Epidermal melanocyte (primary cell): ENCODE results near the gene ULBP1.
"Not testable (repeated sequence)": the region's sequence is repeated elsewhere in the genome, so short reads cannot be mapped to it uniquely, and the experiment has no call there.

Source experiments
- DNase-seq: peaks from one replicate; pipeline ENCODE4 v3.0.0; 2011; ENCODE audit warnings: low spot score; ENCODE audit not compliant: insufficient read length

ULBP1 gene, protein sequence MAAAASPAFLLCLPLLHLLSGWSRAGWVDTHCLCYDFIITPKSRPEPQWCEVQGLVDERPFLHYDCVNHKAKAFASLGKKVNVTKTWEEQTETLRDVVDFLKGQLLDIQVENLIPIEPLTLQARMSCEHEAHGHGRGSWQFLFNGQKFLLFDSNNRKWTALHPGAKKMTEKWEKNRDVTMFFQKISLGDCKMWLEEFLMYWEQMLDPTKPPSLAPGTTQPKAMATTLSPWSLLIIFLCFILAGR

DNA sequence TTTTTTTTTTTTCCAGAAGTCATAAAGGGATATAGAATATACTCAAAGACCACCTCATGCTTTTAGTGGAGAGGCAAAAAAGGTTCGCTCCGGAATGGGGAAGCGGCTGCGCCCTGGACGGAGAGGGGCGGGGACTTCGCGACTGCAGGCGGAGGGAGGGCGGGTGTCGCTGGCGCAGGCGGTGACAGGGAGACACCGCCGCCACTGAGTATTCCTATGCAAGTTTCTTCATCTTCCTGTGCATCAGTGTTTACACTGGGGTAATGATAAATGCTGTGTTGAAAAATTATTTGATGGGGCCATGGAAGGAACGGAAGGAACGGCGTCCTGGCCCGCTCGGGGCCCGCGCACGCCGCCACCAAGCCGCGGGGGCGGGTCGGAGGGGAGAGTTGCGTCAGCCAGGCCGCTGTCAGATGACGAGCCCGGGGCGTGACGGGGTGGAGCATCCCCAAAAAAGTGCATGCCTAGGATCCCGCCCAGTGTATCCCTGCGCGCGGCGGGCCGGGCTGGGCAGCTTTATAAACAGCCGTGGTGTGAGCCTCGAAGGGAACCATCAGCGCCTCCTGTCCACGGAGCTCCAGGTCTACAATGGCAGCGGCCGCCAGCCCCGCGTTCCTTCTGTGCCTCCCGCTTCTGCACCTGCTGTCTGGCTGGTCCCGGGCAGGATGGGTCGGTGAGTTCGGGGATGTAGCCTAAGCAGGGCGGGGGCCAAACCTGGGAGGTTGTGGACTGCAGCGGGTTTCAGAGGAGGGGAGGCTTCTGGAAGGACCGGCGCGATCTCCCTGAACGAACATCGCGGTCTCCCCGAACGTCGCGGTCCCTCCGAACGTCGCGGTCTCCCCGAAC, at the start of gene ULBP1:
Gene ULBP1, plus strand, starts transcription at position 482 of the 846 bp plus-strand sequence. Its CDS starts 107 bp downstream, at position 589.
- DNase-seq, result peak; percentile 41

DNA sequence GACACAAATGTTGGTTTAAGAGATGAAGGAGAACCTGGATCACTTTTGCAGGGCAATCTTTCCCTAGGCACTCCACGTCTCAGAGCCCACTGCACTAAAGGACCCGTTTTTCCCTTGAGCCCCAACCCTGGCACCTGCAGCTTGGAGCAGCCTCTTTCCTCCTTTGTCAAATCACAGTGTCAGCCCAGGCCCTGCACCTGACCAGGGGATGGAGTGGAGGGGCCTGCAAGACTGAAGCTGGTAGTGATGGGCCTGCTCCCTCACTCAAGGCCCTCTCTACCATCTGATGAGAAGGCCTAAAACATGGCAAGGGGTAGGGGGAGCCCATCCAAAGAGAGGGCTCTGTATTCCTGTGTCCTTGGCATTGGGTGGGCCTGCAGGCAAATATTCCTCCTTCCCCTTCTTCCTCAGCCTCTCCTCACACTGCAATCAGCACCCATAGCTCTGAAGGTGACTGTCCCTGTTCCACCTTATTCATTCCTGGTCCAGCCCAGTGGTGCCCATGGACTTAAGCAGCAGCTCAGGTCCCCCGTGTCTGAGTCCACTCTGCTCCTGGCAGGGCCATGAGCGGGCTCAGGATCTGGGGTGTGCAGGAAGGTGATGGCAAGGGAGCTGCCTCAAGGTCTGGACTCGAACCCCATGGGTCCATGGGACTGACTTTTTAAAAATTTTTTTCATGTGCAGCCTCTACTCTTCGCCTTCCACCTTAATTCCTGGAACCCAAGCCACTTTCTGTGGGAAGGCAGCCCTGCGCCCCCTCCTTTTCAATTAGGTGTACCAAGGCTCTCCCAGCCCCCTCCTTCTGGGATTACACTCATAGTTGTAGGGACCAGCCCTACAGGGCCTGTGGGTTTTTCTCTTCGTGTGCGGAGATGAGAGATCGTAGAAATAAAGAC, 47.5 kb upstream of the ULBP1 start:
- no peak for DNase-seq

- DNase-seq, result no peak
These were observed 46.1 kb upstream of the ULBP1 start for GRCh38 chr6:149917679-149918078.

- DNase-seq, result no peak
These were observed 45.4 kb upstream of the ULBP1 start for GRCh38 chr6:149918151-149918905.

GRCh38 chr6:149919126-149919833, 44.5 kb upstream of the ULBP1 start:
- DNase-seq, result not testable (repeated sequence)

DNA sequence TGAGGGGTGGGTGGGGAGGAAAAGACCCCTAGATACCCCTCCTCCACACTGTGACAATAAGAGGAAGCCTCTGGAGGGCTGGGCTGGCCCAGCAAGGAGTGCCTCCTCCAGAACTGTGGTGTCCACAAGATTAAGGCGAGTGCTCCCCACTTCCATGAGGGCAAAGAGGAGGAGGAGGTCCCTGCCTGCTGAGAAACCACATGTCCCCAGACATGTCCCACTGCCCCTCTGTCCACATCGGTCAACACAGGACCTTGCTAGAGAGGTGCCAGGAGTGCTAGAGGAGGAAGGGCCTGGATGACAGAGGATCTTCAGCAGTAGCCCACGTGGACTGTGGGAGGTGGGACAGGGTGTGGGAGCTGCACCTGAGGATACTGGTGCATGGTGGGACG, 43.9 kb upstream of the ULBP1 start:
- DNase-seq, result no peak

DNA sequence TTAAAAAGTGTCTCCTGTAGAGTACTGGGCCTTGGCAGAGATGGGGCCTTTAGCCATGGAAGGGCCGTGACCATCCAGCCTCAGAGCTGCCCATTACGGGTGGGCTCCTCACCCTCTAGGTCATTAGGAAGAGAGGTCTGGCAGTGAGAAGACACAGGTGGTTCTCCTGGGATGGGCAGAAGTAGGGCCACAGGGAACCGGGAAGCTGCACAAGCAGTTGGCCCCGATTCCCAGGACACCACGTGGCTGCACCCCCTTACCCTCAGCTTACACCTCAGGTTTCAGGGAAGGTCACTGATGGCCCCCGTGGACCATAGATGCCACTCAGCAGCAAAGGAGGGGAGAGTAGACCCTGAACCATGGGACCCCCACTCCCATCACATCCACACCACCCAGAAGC, 42.4 kb upstream of the ULBP1 start:
- no peak for DNase-seq

- not testable (repeated sequence) for DNase-seq
These were observed 41.7 kb upstream of the ULBP1 start for GRCh38 chr6:149922091-149922490.

GRCh38 chr6:149922642-149923326, 41.0 kb upstream of the ULBP1 start, which contains the start of gene RAET1G:
TSS of gene RAET1G (minus strand) at chr6:149923121. CDS start at chr6:149923010, 111 bp downstream.
- peak; percentile 85 for DNase-seq

GRCh38 chr6:149923327-149923986, 40.3 kb upstream of the ULBP1 start:
- no peak for DNase-seq

DNA sequence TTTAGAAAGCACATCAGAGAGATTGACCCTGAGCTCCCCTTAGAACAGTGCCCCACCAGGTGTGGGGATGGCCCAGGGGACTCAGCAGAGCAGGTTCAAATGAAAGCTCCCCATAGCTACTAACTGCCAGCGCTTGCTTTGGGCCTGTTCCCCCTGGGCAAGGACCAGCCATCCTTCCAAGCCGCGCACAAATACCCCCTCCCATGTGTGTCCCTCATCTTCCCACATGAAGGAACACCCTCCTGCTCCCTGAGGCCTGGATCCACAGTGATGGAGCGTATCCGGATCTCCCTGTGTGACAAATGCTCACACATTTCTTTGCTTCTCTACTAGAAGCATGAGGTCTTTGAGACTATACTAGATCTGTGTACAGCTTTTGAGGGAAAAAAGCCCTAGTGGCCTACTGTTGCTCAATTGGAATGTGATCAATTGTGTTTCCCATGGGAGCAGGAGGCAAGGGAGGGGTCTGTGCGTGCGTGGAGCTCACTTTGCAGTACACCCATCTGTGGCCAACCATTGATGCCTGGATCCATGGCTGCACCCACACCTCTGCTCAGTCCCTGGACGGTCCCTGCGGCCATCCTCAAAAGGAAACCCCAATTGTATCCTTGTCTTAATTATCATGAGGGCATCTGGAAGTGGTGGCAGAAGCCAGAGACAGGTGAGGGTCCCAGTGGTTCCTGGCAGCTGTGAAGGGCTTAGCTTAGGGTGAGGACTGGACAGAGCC, 39.4 kb upstream of the ULBP1 start:
- DNase-seq, result no peak

- DNase-seq, result no peak
These were observed 38.9 kb upstream of the ULBP1 start for GRCh38 chr6:149924933-149925252.

DNA sequence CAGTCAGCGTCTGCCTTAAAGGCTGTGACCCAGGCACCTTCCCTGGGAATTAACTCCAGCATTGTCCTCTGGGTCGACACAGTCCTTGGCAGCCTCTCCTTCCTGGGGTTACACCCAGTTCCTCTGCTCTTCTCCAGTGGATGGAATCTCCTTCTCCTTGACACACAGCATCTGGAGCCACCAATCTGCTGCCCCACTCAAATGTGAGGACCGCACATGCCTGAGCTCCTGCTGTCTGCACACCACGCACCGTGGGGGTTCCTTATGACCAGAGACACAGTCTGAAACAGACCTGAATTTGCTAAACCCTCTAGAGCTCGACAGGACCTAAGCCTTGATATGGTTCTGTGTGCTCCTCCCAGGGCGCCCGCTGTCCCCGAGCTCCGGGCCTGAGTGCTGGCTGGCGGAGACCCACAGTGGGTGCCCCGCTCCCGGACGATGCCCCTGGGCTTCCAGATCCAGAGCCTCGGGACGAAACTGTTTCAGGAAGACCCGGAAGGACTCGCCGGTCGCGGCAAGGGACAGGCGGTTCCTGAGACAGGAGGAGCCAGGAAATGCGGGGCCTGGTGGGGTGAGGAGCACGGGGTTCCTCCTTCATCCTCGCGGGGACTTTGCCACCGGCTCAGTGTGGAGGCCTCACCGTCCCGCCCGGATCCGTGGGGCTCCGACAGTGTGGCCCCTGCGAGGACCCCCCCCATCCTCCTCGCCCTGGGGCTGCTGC, 38.3 kb upstream of the ULBP1 start:
- DNase-seq, result no peak

DNA sequence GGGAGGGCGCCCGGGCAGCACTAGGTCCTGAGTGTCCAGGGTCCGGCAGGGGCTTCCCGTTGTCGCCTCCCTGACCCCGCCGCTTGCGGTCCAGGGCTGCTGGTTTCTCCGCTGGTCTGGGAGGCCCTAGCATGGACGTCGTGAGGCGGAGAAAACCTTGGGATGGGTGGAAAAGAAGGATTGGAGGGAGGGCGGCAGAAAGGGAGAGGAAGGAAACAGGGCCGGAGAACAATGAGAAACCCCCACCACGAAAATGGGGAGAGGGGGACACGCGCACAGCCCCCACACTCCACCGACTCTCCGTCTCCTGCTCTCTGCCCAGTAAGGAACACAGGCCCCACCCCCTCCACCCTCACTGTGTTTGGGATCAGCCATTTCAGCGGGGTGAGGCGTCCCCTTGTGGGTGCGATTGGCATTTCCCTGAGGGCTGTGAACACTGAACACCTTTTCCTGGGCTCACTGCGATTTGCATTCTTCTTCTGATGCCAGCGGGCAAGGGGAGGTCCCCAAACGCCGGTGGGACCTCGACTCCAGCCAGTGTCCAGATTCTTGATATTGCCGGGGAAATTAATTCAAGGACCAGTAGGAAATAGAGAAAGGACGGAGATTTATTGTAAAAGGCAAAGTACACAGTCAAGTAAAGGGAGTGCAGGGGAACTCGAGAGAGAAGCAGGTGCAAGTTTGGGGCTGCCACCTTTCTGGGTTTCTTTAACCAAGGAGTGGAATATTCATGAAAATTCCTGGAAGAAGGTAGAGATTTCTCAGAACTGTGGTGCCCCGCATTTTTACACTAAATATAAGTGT, 37.6 kb upstream of the ULBP1 start:
- no peak for DNase-seq

DNA sequence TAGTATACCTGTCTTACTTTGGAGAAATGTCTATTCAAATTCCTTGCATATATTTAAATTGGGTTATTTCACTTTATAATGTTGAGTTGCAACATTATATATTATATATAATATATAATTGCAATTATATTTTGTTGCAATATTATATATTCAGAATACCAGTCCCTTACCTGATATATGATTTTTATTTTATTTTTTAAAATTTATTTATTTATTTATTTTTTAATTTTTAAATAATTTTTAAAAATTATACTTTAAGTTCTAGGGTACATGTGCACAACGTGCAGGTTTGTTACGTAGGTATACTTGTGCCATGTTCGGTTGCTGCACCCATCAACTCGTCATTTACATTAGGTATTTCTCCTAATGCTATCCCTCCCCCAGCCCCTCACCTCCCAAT, 36.7 kb upstream of the ULBP1 start:
- not testable (repeated sequence) for DNase-seq

DNA sequence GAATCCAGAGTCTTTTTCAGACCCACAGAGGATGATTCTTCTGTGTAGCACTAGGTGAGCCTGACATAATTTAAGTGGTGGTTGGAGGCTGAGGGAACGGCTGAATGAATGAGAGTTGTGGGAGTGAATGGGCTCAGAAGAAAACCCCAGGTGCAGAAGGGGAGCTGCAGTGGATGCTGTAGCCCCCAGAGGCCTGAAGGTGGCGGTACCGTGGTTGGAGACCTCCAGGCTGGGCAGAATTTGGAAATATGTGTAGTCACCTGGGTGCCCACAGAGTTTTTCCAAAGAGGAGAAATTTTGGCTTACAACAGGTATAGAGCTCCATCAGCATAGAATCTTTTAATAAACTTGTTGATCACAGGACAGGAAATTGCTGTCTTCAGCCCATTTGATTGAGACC, 34.3 kb upstream of the ULBP1 start:
- no peak for DNase-seq

- DNase-seq, result no peak
These were observed 32.2 kb upstream of the ULBP1 start for GRCh38 chr6:149931501-149931900.
